ENCODE results near the gene DNM3. TPM values are rescaled to one million over a fixed set of nuclear protein-coding genes. Genes with fewer than 3 reads are reported as not detected.

The DNM3 gene
- total and polyA plus RNA-seq, 2 experiments from 2014 or later = 5.2 to 12.2 TPM

DNA sequence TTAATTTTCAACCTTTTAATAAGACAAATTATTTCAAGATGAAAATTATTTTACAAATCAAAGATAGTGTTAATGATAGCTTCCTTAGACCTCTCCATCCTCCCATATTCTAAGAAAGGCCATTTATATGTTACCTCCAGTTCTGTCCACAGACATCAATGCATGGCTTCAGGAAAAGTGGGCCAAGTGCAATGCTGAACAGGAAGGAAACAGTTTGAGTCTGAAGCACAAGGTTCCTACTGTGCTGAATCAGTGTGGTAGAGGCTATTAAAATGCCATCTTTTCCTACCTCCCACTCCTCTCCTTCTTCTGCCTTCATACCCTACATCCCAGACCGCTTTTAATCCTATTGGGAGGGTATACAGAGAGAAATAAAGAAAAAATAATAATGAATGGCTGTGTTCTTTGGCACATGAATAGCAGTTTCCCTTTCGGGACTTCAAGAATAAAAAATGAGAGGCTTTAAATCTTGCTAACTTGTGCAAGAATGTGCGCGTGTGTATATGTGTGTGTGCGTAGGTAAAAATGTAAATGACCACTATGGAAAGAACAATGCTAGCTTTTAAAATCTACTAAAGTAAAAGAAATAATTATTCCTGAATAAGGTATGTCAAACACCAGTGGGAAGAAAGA lies 516.6 kb downstream of the DNM3 start (continued):
- TF ChIP-seq, protein P1, sequence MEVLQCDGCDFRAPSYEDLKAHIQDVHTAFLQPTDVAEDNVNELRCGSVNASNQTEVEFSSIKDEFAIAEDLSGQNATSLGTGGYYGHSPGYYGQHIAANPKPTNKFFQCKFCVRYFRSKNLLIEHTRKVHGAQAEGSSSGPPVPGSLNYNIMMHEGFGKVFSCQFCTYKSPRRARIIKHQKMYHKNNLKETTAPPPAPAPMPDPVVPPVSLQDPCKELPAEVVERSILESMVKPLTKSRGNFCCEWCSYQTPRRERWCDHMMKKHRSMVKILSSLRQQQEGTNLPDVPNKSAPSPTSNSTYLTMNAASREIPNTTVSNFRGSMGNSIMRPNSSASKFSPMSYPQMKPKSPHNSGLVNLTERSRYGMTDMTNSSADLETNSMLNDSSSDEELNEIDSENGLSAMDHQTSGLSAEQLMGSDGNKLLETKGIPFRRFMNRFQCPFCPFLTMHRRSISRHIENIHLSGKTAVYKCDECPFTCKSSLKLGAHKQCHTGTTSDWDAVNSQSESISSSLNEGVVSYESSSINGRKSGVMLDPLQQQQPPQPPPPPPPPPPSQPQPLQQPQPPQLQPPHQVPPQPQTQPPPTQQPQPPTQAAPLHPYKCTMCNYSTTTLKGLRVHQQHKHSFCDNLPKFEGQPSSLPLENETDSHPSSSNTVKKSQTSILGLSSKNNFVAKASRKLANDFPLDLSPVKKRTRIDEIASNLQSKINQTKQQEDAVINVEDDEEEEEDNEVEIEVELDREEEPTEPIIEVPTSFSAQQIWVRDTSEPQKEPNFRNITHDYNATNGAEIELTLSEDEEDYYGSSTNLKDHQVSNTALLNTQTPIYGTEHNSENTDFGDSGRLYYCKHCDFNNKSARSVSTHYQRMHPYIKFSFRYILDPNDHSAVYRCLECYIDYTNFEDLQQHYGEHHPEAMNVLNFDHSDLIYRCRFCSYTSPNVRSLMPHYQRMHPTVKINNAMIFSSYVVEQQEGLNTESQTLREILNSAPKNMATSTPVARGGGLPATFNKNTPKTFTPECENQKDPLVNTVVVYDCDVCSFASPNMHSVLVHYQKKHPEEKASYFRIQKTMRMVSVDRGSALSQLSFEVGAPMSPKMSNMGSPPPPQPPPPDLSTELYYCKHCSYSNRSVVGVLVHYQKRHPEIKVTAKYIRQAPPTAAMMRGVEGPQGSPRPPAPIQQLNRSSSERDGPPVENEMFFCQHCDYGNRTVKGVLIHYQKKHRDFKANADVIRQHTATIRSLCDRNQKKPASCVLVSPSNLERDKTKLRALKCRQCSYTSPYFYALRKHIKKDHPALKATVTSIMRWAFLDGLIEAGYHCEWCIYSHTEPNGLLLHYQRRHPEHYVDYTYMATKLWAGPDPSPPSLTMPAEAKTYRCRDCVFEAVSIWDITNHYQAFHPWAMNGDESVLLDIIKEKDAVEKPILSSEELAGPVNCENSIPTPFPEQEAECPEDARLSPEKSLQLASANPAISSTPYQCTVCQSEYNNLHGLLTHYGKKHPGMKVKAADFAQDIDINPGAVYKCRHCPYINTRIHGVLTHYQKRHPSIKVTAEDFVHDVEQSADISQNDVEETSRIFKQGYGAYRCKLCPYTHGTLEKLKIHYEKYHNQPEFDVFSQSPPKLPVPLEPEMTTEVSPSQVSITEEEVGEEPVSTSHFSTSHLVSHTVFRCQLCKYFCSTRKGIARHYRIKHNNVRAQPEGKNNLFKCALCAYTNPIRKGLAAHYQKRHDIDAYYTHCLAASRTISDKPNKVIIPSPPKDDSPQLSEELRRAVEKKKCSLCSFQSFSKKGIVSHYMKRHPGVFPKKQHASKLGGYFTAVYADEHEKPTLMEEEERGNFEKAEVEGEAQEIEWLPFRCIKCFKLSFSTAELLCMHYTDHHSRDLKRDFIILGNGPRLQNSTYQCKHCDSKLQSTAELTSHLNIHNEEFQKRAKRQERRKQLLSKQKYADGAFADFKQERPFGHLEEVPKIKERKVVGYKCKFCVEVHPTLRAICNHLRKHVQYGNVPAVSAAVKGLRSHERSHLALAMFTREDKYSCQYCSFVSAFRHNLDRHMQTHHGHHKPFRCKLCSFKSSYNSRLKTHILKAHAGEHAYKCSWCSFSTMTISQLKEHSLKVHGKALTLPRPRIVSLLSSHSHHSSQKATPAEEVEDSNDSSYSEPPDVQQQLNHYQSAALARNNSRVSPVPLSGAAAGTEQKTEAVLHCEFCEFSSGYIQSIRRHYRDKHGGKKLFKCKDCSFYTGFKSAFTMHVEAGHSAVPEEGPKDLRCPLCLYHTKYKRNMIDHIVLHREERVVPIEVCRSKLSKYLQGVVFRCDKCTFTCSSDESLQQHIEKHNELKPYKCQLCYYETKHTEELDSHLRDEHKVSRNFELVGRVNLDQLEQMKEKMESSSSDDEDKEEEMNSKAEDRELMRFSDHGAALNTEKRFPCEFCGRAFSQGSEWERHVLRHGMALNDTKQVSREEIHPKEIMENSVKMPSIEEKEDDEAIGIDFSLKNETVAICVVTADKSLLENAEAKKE (CRISPR knock-in tag; IDR thresholded peaks at IDR 0.05) = no peak

DNA sequence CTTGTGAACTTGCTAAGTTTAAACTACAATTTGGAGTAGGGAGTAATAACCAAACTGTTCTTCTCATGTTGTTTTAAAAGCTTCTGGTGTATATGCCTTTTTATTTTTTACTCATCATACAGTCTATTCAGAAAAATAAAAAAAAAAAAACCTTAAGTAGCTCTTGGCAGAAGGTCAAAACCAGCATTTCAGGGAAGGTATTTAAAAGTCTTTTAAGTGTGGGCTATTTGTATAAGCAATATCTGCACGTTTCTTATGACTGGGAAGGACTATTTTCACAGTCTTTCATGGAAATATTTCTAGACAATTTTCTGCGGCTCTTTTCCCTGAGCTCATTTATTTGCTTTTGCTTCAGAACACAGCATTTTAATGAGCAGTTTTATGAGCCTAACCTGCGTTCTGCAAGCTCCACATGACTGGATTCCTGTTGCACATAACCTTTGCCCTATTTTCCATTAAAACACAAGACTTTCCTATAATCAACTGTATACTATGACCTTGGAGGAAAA lies 518.2 kb downstream of the DNM3 start:
- H3K9me3 Mint-ChIP-seq = no peaks in the 10 kb centered on the region
- no peak overlapping the region for H3K4me3 ChIP-seq
- DNase-seq (ENCODE audit: low spot score) = no peak
- TF ChIP-seq, protein P1 (CRISPR knock-in tag; IDR thresholded peaks at IDR 0.05) = no peak
- TF ChIP-seq EZH2 (IDR thresholded peaks at IDR 0.05; ENCODE audit: low read depth, unreplicated experiment) (no peak), ZNF331 (CRISPR knock-in tag; IDR thresholded peaks at IDR 0.05; ENCODE audit: low read depth) (no peak), JUNB (IDR thresholded peaks at IDR 0.05; ENCODE audit: unreplicated experiment) (no peak), STAT1 (IDR thresholded peaks at IDR 0.05; ENCODE audit: unreplicated experiment) (no peak), EZH2phosphoT487 (IDR thresholded peaks at IDR 0.05; ENCODE audit: unreplicated experiment) (no peak), NANOG (IDR thresholded peaks at IDR 0.05; ENCODE audit: borderline replicate concordance) (no peak), CREB1 (CRISPR knock-in tag; IDR thresholded peaks at IDR 0.05; ENCODE audit: low read depth) (no peak)

More for the DNA sequence above, 518.2 kb downstream of the DNM3 start:
- peaks cover 8% of the 10 kb centered on the region; the same call in 1 of the 2 replicates for H3K9me2 ChIP-seq (ENCODE audit: insufficient read depth)
- H3F3A ChIP-seq (replicated peaks; ENCODE audit: low read depth) = 0 out of 2 replicates have a peak, but pooled peaks cover 3% of the 10 kb centered on the region
- peak overlapping the region; percentile 53 for H3K4me2 ChIP-seq
- no peaks in the 10 kb centered on the region for H4K20me1 ChIP-seq (replicated peaks; ENCODE audit: insufficient read depth)
- H3K79me2 ChIP-seq (replicated peaks; ENCODE audit: insufficient read depth) = no peaks in the 10 kb centered on the region
- Mint-ChIP-seq H3K36me3 (ENCODE audit: low read depth) (no peaks in the 10 kb centered on the region), H3K4me1 (peaks cover 36% of the 10 kb centered on the region), H3K27ac (peak overlapping the region; percentile 87; the same call in 1 of the 2 replicates), H3K27me3 (ENCODE audit: insufficient read depth, low read depth, poor library complexity) (peaks cover 3% of the 10 kb centered on the region), H3K4me3 (no peak overlapping the region)
- no peaks in the 10 kb centered on the region for H3K36me3 ChIP-seq (ENCODE audit: insufficient read depth)
- H3K27ac ChIP-seq (ENCODE audit: low read depth) = peak overlapping the region; percentile 86; the same call in 1 of the 2 replicates
- no peak overlapping the region for H2AFZ ChIP-seq
- no peak for ATAC-seq
- peaks cover 55% of the 10 kb centered on the region for H3K4me1 ChIP-seq (ENCODE audit: insufficient read depth)
- no peaks in the 10 kb centered on the region for H3K27me3 ChIP-seq (ENCODE audit: insufficient read depth)
